ENCODE data around the gene CDC45. TPM values are rescaled to one million over a fixed set of nuclear protein-coding genes. Genes with fewer than 3 reads are reported as not detected.

CDC45 gene
- polyA plus RNA-seq, 1 donor (not counting 4 experiments of a cell fraction or from before 2014, with no cell fraction given), result 22.7 TPM

DNA sequence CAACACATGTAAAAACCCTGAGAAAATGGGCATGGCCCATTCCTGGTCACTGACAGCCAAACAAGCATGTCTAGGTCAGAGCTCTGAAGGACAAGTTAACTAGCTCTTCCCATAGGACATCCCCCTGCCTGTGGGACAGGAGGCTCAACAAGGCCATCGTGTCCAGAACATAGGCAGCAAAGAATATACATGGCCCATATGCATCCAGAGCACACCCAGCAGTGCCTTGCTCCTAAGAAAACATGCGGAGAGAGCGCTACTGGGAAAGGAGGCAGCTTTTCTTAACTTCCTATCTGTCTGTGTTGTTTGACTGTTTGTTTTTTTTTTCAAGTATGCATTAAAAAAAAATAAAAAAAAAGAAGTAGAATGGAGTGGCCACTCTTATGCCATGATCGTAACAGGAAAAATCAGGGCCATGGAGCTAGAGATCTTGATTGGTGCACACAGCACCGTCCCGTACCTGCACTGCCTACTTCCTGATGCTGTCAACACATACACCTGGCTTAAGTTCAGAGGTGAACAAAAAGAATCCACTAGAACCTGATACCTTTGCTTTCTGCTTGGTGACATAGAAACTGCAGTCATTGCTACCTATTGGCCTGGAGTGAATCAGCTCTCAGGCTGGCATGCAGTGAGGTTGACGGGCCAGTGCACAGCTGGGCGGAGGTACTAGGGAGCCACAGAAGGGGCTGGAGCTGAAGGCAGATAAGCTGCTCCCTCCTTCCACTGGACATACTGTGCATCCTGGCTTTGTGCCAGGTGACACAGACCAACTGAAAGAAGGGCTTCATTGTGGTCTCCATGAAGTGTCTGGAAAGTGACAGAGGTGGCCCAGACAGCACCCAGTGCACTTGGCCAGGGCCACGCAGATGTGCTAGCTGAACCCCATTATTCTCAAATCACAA is 12.6 kb upstream of the CDC45 start:
- Histone ChIP-seq H3K9me3 (ENCODE audit: control insufficient read depth, low read depth, low read length) (no peaks in the 10 kb centered on the region), H3K27ac (ENCODE audit: control insufficient read depth, insufficient read depth, low read length) (no peak overlapping the region), H3K4me3 (ENCODE audit: control insufficient read depth in 2 of 3, extremely low read depth in 1 of 3, insufficient read depth in 2 of 3, low read depth in 1 of 3, low read length in 3 of 3) (no peak overlapping the region), H3K36me3 (ENCODE audit: control insufficient read depth in 2 of 2, extremely low read depth in 1 of 2, insufficient read depth in 2 of 2, low read length in 2 of 2) (peaks cover 57 to 58% of the 10 kb centered on the region in 2 experiments), H3K4me1 (ENCODE audit: control insufficient read depth, extremely low read depth, insufficient read depth, low read length) (no peaks in the 10 kb centered on the region), H4K20me1 (ENCODE audit: control insufficient read depth, extremely low read depth, insufficient read depth, low read length) (no peaks in the 10 kb centered on the region), H3K27me3 (ENCODE audit: control insufficient read depth, extremely low read depth, insufficient read depth, low read length) (no peaks in the 10 kb centered on the region), H2AFZ (ENCODE audit: control insufficient read depth, low read length) (no peak overlapping the region), H3K79me2 (ENCODE audit: control insufficient read depth, insufficient read depth, low read length) (peaks cover 5% of the 10 kb centered on the region), H3K9ac (ENCODE audit: control insufficient read depth, extremely low read depth, insufficient read depth, low read length) (no peak overlapping the region), H3K4me2 (ENCODE audit: control insufficient read depth, extremely low read depth, insufficient read depth, low read depth, low read length) (no peak overlapping the region), H3K9me1 (ENCODE audit: control insufficient read depth, extremely low read depth, insufficient read depth, low read length) (no peaks in the 10 kb centered on the region)
- FAIRE-seq (no peak), DNase-seq (ENCODE audit: low read depth, low spot score) (no peak)
- dilution Hi-C loops (cut with MboI; ENCODE audit: extremely low pct_ligation_motif_present, low sequenced_read_pairs), result loop anchor here (10.0 kb wide), 1 partner anchor 58 kb away; the partner anchor contains the start of gene CLDN5
- no peak for TF ChIP-seq EZH2 (IDR thresholded peaks at IDR 0.05; ENCODE audit: low read length)

- TF ChIP-seq EZH2 (IDR thresholded peaks at IDR 0.05; ENCODE audit: low read length) (no peak), CTCF (optimal IDR thresholded peaks at IDR 0.05 in 1 of 3, IDR thresholded peaks at IDR 0.05 in 1 of 3, conservative IDR thresholded peaks at IDR 0.05 in 1 of 3; ENCODE audit: extremely low read depth in 1 of 3, insufficient read depth in 2 of 3, low read length in 3 of 3) (no peak)
- no peak for FAIRE-seq
- Histone ChIP-seq H3K36me3 (ENCODE audit: control insufficient read depth in 2 of 2, extremely low read depth in 1 of 2, insufficient read depth in 2 of 2, low read length in 2 of 2) (peaks cover 62 to 63% of the 10 kb centered on the region in 2 experiments), H3K27ac (ENCODE audit: control insufficient read depth, insufficient read depth, low read length) (no peak overlapping the region), H3K4me2 (ENCODE audit: control insufficient read depth, extremely low read depth, insufficient read depth, low read depth, low read length) (no peak overlapping the region), H4K20me1 (ENCODE audit: control insufficient read depth, extremely low read depth, insufficient read depth, low read length) (no peaks in the 10 kb centered on the region), H3K27me3 (ENCODE audit: control insufficient read depth, extremely low read depth, insufficient read depth, low read length) (no peaks in the 10 kb centered on the region), H3K4me1 (ENCODE audit: control insufficient read depth, extremely low read depth, insufficient read depth, low read length) (no peaks in the 10 kb centered on the region), H2AFZ (ENCODE audit: control insufficient read depth, low read length) (no peak overlapping the region), H3K79me2 (ENCODE audit: control insufficient read depth, insufficient read depth, low read length) (peaks cover 5% of the 10 kb centered on the region), H3K9me3 (ENCODE audit: control insufficient read depth, low read depth, low read length) (no peaks in the 10 kb centered on the region), H3K9ac (ENCODE audit: control insufficient read depth, extremely low read depth, insufficient read depth, low read length) (no peak overlapping the region), H3K9me1 (ENCODE audit: control insufficient read depth, extremely low read depth, insufficient read depth, low read length) (no peaks in the 10 kb centered on the region), H3K4me3 (ENCODE audit: control insufficient read depth in 2 of 3, extremely low read depth in 1 of 3, insufficient read depth in 2 of 3, low read depth in 1 of 3, low read length in 3 of 3) (no peak overlapping the region)
- dilution Hi-C loops (cut with MboI; ENCODE audit: extremely low pct_ligation_motif_present, low sequenced_read_pairs), result loop anchor here (10.0 kb wide), 1 partner anchor 57 kb away; the partner anchor contains the start of gene CLDN5
- DNase-seq (ENCODE audit: low read depth, low spot score), result no peak
Observed at GRCh38 chr22:19467912-19468311, 11.8 kb upstream of the CDC45 start.
